Suppressor macrophage (primary cell): Measurements from ENCODE around the gene NTSR2.

Experiments
- DNase-seq, 4 experiments: peaks; one replicate each; pipeline ENCODE4 v3.0.0-alpha.2; 2020 to 2022

Gene NTSR2

GRCh38 chr2:11699686-11700670 is 30.0 kb upstream of the NTSR2 start:
- DNase-seq: no peak

GRCh38 chr2:11698009-11698922 is 28.3 kb upstream of the NTSR2 start:
- DNase-seq: peak; percentile 66 to 80 (median 78)

- DNase-seq: peak; percentile 68 to 83 (median 76)
These were observed 27.3 kb upstream of the NTSR2 start for GRCh38 chr2:11697103-11697871.

- no peak for DNase-seq
These were observed 26.7 kb upstream of the NTSR2 start for GRCh38 chr2:11696736-11697102.

GRCh38 chr2:11695576-11695975 is 25.6 kb upstream of the NTSR2 start:
- DNase-seq: no peak

- peak; percentile 77 to 89 (median 78) for DNase-seq
These were observed 23.0 kb upstream of the NTSR2 start for GRCh38 chr2:11692966-11693521.

- peak; percentile 60 to 87 (median 80) for DNase-seq
These were observed 21.2 kb upstream of the NTSR2 start for GRCh38 chr2:11691076-11691660.

GRCh38 chr2:11688222-11689069 is 18.5 kb upstream of the NTSR2 start:
- DNase-seq: peak; percentile 94 to 96 (median 94)

GRCh38 chr2:11687736-11688135 is 17.7 kb upstream of the NTSR2 start:
- peak in 1 of 4 experiments; percentile 12 for DNase-seq

GRCh38 chr2:11685906-11686470 is 16.0 kb upstream of the NTSR2 start:
- DNase-seq: no peak

- DNase-seq: no peak
These were observed 15.0 kb upstream of the NTSR2 start for GRCh38 chr2:11684894-11685460.

GRCh38 chr2:11683966-11684365 is 14.0 kb upstream of the NTSR2 start:
- no peak for DNase-seq

- DNase-seq: no peak
These were observed 13.5 kb upstream of the NTSR2 start for GRCh38 chr2:11683476-11683875.

GRCh38 chr2:11682590-11682915 is 12.6 kb upstream of the NTSR2 start:
- no peak for DNase-seq

- DNase-seq: peak in 3 of 4 experiments; percentile 17 to 34 (median 19)
These were observed 12.0 kb upstream of the NTSR2 start for GRCh38 chr2:11681722-11682589.

GRCh38 chr2:11680901-11681721 is 11.1 kb upstream of the NTSR2 start:
- no peak for DNase-seq

- no peak for DNase-seq
These were observed 10.3 kb upstream of the NTSR2 start for GRCh38 chr2:11680182-11680900.
